VCaP (cell line): ENCODE results near the gene PIP4K2A.
"Not testable (repeated sequence)": the region's sequence is repeated elsewhere in the genome, so short reads cannot be mapped to it uniquely, and the experiment has no call there.

ENCODE experiments used
- H3K27ac ChIP-seq: fragments of 450-650 bp; 2 replicates; pipeline ENCODE4 v1.5.1; 2017
- CTCF ChIP-seq: fragments of 450-650 bp; conservative IDR thresholded peaks from 2 replicates; pipeline ENCODE4 v1.5.1; 2017; ENCODE audit warnings: mild to moderate bottlenecking, moderate library complexity

The PIP4K2A gene

GRCh38 chr10:22750131-22750530 is 35.8 kb upstream of the PIP4K2A start:
- no peak overlapping the region for H3K27ac ChIP-seq
- TF ChIP-seq CTCF: no peak

- not testable (repeated sequence) for H3K27ac ChIP-seq
These were observed 30.5 kb upstream of the PIP4K2A start for GRCh38 chr10:22744858-22745257.

DNA sequence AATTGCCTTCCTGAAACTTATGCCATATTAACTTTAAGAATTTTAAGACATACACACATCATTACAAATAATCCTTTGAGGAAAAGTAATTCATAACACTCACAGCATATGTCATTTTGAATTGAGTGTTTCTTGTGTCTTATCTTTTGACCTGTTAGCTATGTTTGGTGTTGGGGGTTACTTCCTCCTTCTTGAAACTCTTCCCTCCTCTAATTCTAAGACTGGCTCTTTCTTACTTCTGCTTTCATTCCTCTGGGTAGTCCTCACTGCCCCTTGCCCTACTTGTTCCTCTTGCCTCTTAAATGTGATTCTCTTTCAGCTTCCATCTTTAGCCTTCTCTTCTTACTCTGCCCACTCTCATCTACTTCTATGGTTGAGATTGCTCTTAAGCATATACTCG is 28.3 kb upstream of the PIP4K2A start:
- no peak overlapping the region for H3K27ac ChIP-seq
- no peak for TF ChIP-seq CTCF

DNA sequence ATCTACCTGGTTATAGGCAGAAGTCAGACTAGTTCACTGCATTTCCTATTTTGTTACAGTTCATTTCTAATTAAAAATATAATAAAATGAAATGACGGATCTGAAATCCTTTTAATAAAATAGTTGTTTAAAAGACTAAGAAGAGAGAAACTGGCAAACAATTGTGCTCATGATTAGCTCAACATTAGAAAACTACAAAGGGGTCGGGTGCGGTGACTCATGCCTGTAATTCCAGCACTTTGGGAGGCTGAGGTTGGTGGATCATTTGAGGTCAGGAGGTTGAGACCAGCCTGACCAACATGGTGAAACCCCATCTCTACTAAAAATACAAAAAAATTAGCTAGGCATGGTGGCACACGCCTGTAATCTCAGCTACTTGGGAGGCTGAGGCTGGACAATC is 27.3 kb upstream of the PIP4K2A start:
- H3K27ac ChIP-seq: not testable (repeated sequence)

DNA sequence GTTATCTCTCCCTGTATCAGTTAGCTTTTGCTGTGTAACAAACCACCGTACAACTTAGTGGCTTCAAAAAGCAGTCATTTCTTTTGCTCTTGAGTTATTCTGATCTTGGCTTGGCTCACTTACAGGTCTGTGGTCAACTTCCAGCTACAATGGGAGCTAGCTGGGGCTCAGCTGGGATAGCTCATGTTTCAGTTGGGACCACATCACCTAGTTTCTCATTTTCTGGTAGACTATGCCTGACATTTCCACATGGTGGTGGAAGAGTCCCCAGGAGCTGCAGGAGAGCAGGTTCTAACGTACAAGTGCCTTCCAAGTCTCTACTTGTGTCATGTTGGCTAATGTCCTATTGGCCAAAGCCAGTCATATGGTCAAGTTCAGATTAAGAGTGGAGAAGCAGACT is 25.8 kb upstream of the PIP4K2A start:
- TF ChIP-seq CTCF: no peak
- no peak overlapping the region for H3K27ac ChIP-seq

DNA sequence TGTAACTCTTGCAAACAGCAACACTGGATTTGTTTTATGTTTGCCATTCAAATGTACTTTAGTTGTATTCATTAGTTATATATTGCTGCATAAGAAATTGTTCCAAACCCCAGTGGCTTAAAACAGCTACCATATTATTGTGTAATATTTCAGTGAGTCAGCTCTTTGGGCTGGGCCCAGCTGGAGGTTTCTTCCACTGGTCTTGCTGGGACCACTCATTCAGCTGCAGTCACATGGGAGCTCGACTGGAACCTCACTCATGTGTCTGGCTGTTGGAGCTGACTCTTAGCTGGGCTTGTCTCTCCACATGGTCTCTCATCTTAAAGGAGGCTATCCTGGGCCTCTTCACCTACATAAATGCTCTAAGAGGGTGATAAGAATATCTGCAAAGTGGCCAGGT is 23.2 kb upstream of the PIP4K2A start:
- TF ChIP-seq CTCF: no peak

DNA sequence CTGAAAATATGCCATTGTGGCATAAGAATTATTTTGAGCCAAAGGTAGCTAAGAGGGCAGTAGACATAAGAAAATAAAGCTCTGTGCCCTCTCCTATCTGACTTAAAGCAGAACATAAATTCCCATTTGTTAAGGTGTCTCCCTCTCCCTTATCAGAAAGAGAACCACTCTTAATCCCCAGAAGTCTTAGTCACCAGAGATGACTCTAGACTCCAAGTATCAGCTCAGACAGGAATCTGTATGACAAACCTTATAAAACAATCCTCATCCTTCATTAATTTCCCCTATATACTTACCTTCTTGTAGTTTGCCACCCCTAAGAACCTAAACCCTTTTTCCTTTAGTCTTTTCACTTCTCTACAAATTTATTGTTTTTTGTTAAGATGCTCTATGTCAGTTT is 21.8 kb upstream of the PIP4K2A start:
- TF ChIP-seq CTCF: no peak
- H3K27ac ChIP-seq: no peak overlapping the region

More for the DNA sequence above, 23.2 kb upstream of the PIP4K2A start:
- no peak overlapping the region for H3K27ac ChIP-seq

DNA sequence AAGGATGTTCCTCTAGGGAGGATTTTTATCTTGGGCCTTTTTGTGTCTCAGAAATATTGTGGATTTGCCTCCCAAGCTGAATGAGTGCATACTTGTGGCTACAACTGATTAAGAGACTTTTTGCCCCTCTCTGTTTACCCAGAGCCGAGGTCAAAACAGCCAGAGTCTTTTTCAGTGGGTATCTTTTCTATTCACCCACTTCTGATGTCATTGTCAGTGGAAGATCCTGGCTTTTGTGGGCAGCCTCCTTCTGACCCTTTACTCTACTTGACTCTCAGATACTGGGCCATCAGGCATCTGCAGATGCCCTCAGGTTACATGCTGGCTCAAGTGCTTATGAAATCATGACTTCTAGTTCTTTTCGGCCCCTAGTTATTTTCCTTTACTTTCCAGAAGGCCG is 19.6 kb upstream of the PIP4K2A start:
- no peak for TF ChIP-seq CTCF
- no peak overlapping the region for H3K27ac ChIP-seq

DNA sequence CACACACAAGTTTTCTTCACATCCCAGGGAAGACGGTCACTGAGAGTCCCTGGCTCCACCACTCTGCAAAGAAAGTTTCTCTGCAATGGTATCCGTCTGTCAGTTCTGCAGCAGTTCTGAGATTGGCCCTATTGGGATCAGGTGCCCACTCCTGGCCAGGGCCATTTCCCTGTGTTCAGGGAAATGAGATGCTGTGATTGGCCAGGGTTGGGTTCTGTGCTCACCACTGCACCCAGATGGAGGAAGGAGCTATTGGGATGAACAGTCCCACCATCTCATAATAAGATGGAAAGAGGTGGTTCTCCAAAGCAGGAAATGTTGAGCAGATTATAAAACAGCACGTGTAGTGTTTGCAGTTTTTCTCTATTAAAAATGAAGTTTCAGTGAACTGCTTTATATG is 13.3 kb upstream of the PIP4K2A start:
- H3K27ac ChIP-seq: no peak overlapping the region
- TF ChIP-seq CTCF: no peak
